B cell (primary cell): ENCODE data around the gene FAM184A. TPM values are rescaled to one million over a fixed set of nuclear protein-coding genes. Genes with fewer than 3 reads are reported as not detected.

Source experiments
- ATAC-seq: fragments of 200-7000 bp; cut with Tn5 transposase; one replicate; pipeline ENCODE4 v1.10.0; 2021; ENCODE audit warnings: low read depth, mild to moderate bottlenecking, moderate number of reproducible peaks, moderate library complexity
- CTCF ChIA-PET: fragments of 350-600 bp; sonication (Branson Sonifier 250); formaldehyde crosslinking; loops from one replicate; lab custom pipeline; 2021; ENCODE audit warnings: antibody characterized with exemption, inconsistent platforms; lab: Charles Lee
- POLR2A ChIA-PET: fragments of 350-600 bp; sonication (Branson Sonifier 250); formaldehyde crosslinking; loops from one replicate; lab custom pipeline; 2021; ENCODE audit warnings: antibody characterized with exemption; lab: Charles Lee
- DNase-seq: peaks from one replicate; pipeline ENCODE4 v3.0.0; 2013
- H2AFZ ChIP-seq: 2 replicates; pipeline ENCODE4 v1.6.1; 2012; ENCODE audit warnings: mild to moderate bottlenecking, low read depth, low read length; ENCODE audit not compliant: insufficient read depth, poor library complexity, severe bottlenecking
- H3K27ac ChIP-seq, 2 donors: 1 replicate in 1 of 2; 2 replicates in 1 of 2; pipeline ENCODE4 v1.5.1; 2012 to 2013; ENCODE audit warnings: low read length in 2 of 2, mild to moderate bottlenecking in 2 of 2, moderate library complexity in 1 of 2
- H3K27me3 ChIP-seq, 4 experiments: fragments of 200-600 bp in 1 of 4; sonication (generic) in 1 of 4; replicated peaks in 1 of 4; 1 replicate in 2 of 4; 2 replicates in 2 of 4; pipeline versions ENCODE4 v1.6.1 to v1.7.0; 2013 to 2016; ENCODE audit warnings: low read length in 3 of 4, mild to moderate bottlenecking in 2 of 4, mixed read lengths in 1 of 4, moderate library complexity in 1 of 4; ENCODE audit not compliant: insufficient read depth in 4 of 4, control insufficient read depth in 3 of 4; ENCODE audit errors: control extremely low read depth in 1 of 4
- H3K36me3 ChIP-seq, 2 experiments: replicated peaks in 1 of 2; 1 replicate in 1 of 2; 2 replicates in 1 of 2; pipeline versions ENCODE4 v1.6.1 to v1.7.1; 2013; ENCODE audit warnings: low read length in 1 of 2; ENCODE audit not compliant: insufficient read depth in 2 of 2, control insufficient read depth in 1 of 2; ENCODE audit errors: control extremely low read depth in 1 of 2, extremely low read depth in 1 of 2
- H3K4me1 ChIP-seq, 2 donors: fragments of 200-600 bp in 1 of 2; sonication (generic) in 1 of 2; 1 replicate in 1 of 2; 2 replicates in 1 of 2; pipeline versions ENCODE4 v1.5.1 to v1.6.1; 2013 to 2017; ENCODE audit warnings: low read length in 2 of 2; ENCODE audit not compliant: control insufficient read depth in 2 of 2, insufficient read depth in 2 of 2
- H3K4me2 ChIP-seq: replicated peaks from 2 replicates; pipeline ENCODE3; 2012; ENCODE audit warnings: mild to moderate bottlenecking, low read depth, low read length; ENCODE audit not compliant: poor library complexity, severe bottlenecking
- H3K4me3 ChIP-seq, 5 experiments: fragments of 200-600 bp in 1 of 5; sonication (generic) in 1 of 5; 1 replicate in 3 of 5; 2 replicates in 2 of 5; pipeline versions ENCODE4 v1.5.1 to v1.7.0; 2011 to 2016; ENCODE audit warnings: low read length in 4 of 5, mild to moderate bottlenecking in 4 of 5, low read depth in 2 of 5, control low read depth in 1 of 5, moderate library complexity in 1 of 5; ENCODE audit not compliant: insufficient read depth in 1 of 5; ENCODE audit errors: control extremely low read depth in 1 of 5, extremely low read depth in 1 of 5
- H3K79me2 ChIP-seq: fragments of 200-600 bp; sonication (generic); one replicate; pipeline ENCODE4 v1.6.0; 2016; ENCODE audit warnings: low read length; ENCODE audit not compliant: control insufficient read depth, insufficient read depth
- H3K9ac ChIP-seq: fragments of 200-600 bp; sonication (generic); 2 replicates; pipeline ENCODE4 v1.6.1; 2017; ENCODE audit warnings: mild to moderate bottlenecking, low read length, moderate library complexity
- H3K9me3 ChIP-seq, 3 donors: one replicate each; pipeline versions ENCODE4 v1.6.1 to v1.7.1; 2013; ENCODE audit warnings: low read length in 2 of 3; ENCODE audit not compliant: control insufficient read depth in 2 of 3, insufficient read depth in 1 of 3; ENCODE audit errors: control extremely low read depth in 1 of 3
- H4K20me1 ChIP-seq: 2 replicates; pipeline ENCODE4 v1.6.0; 2012; ENCODE audit warnings: mild to moderate bottlenecking, low read length; ENCODE audit not compliant: insufficient read depth, control insufficient read depth, poor library complexity, severe bottlenecking
- H3K27ac Mint-ChIP-seq: one replicate; pipeline ENCODE4 v1.8.0; 2021; ENCODE audit warnings: mixed read lengths
- H3K27me3 Mint-ChIP-seq: one replicate; pipeline ENCODE4 v1.8.0; 2021; ENCODE audit warnings: mixed read lengths
- H3K4me1 Mint-ChIP-seq: one replicate; pipeline ENCODE4 v1.8.0; 2021; ENCODE audit warnings: mixed read lengths
- H3K4me3 Mint-ChIP-seq: one replicate; pipeline ENCODE4 v1.8.0; 2021; ENCODE audit warnings: mixed read lengths
- H3K9me3 Mint-ChIP-seq: one replicate; pipeline ENCODE4 v1.8.0; 2022; ENCODE audit warnings: mixed read lengths; ENCODE audit not compliant: insufficient read depth
- CTCF ChIP-seq: fragments of 200-600 bp; IDR thresholded peaks from one replicate; pipeline ENCODE4 v1.8.0; 2022; ENCODE audit warnings: antibody characterized with exemption, mild to moderate bottlenecking
- EZH2 ChIP-seq: IDR thresholded peaks from 2 replicates; pipeline ENCODE4 v1.6.1; 2012; ENCODE audit warnings: borderline replicate concordance, low read depth, mild to moderate bottlenecking, moderate library complexity, low read length; ENCODE audit not compliant: insufficient read depth, poor library complexity, severe bottlenecking
- WGBS: methylation state at CpG from one replicate; pipeline ENCODE4 v1.1.5; 2013; ENCODE audit warnings: missing lambda C conversion rate; ENCODE audit not compliant: insufficient coverage; 5-methylcytosine and 5-hydroxymethylcytosine counted together
- intact Hi-C: fragments of 100-400 bp; cut with micrococcal nuclease; formaldehyde crosslinking; loops from one replicate; pipeline ENCODE4 v1.10.0; 2022
- polyA plus RNA-seq: library from polyadenylated mRNA; depleted of rRNA; stranded (reverse); fragments of >200 nt; gene quantifications from 2 replicates; pipeline ENCODE4 v1.2.3, GENCODE V29; 2012
- total RNA-seq, 2 donors: library from RNA; stranded (reverse); fragments of 120-200 nt in 1 of 2; gene quantifications; 1 replicate in 1 of 2; 2 replicates in 1 of 2; pipeline versions ENCODE4 v1.2.3 to v1.2.4, GENCODE V29; 2013 to 2022

Gene FAM184A
- total and polyA plus RNA-seq, 2 donors (not counting 1 experiment from before 2014, with no cell fraction given), result 0.07 to 0.54 TPM

- Histone ChIP-seq H3K79me2 (no peaks in the 10 kb centered on the region), H3K4me3 (no peak overlapping the region), H3K27ac (no peak overlapping the region), H3K4me1 (no peaks in the 10 kb centered on the region), H2AFZ (no peak overlapping the region), H3K36me3 (no peaks in the 10 kb centered on the region), H4K20me1 (no peaks in the 10 kb centered on the region), H3K9ac (no peak overlapping the region), H3K27me3 (no peaks in the 10 kb centered on the region), H3K9me3 (no peaks in the 10 kb centered on the region), H3K4me2 (no peak overlapping the region)
- intact Hi-C loops, result no loop called here
- H3K4me1 Mint-ChIP-seq, result no peaks in the 10 kb centered on the region
- ATAC-seq (no peak), DNase-seq (no peak)
- POLR2A ChIA-PET, result no interaction called here
- no peak for TF ChIP-seq EZH2
- no peak for TF ChIP-seq CTCF
- WGBS, result 82% methylated on average over 2 of the region's 4 CpGs
- no peak overlapping the region for H3K27ac Mint-ChIP-seq
- no peaks in the 10 kb centered on the region for H3K9me3 Mint-ChIP-seq
- no peaks in the 10 kb centered on the region for H3K27me3 Mint-ChIP-seq
- CTCF ChIA-PET, result no interaction called here
- no peak overlapping the region for H3K4me3 Mint-ChIP-seq
These were observed 40.4 kb downstream of the FAM184A start for GRCh38 chr6:119037941-119038623.

- ChIA-PET POLR2A (no interaction called here), CTCF (no interaction called here)
These were observed 41.2 kb downstream of the FAM184A start for GRCh38 chr6:119037264-119037663.

More at GRCh38 chr6:119037264-119037663, 41.2 kb downstream of the FAM184A start:
- no peak overlapping the region for H3K27ac Mint-ChIP-seq
- H4K20me1 ChIP-seq, result no peaks in the 10 kb centered on the region
- no peak overlapping the region for H3K4me3 ChIP-seq
- H3K9me3 ChIP-seq, result no peaks in the 10 kb centered on the region
- H3K4me2 ChIP-seq, result no peak overlapping the region
- H3K9ac ChIP-seq, result no peak overlapping the region
- H3K4me1 ChIP-seq, result no peaks in the 10 kb centered on the region
- no peaks in the 10 kb centered on the region for H3K36me3 ChIP-seq
- intact Hi-C loops, result no loop called here
- H2AFZ ChIP-seq, result no peak overlapping the region
- H3K27me3 Mint-ChIP-seq, result no peaks in the 10 kb centered on the region
- no peak overlapping the region for H3K27ac ChIP-seq
- no peak overlapping the region for H3K4me3 Mint-ChIP-seq
- H3K27me3 ChIP-seq, result no peaks in the 10 kb centered on the region
- no peaks in the 10 kb centered on the region for H3K79me2 ChIP-seq
- H3K9me3 Mint-ChIP-seq, result no peaks in the 10 kb centered on the region
- no peak for ATAC-seq
- TF ChIP-seq EZH2, result no peak
- no peak for TF ChIP-seq CTCF
- H3K4me1 Mint-ChIP-seq, result no peaks in the 10 kb centered on the region
- DNase-seq, result no peak
